HepG2 (cell line): ENCODE data around the gene PSMD1. TPM values are rescaled to one million over a fixed set of nuclear protein-coding genes. Genes with fewer than 3 reads are reported as not detected.

Experiments used
- ATAC-seq: fragments of 200-7000 bp; cut with Tn5 transposase; 3 replicates; pipeline ENCODE4 v1.9.1; 2020; ENCODE audit warnings: mild to moderate bottlenecking, moderate library complexity
- BruUV-seq: library from RNA; stranded (reverse); fragments of 400-500 nt; replicated peaks from 2 replicates; lab custom pipeline; 2021; lab: Mats Ljungman, UMichigan
- CTCF ChIA-PET: fragments of 300-600 bp; formaldehyde crosslinking; extraction: SDS; loops from one replicate; lab custom pipeline; 2021; ENCODE audit warnings: low total read pairs, inconsistent platforms, low intra/inter-chr PET ratio; lab: Yijun Ruan, JAX
- POLR2A ChIA-PET: fragments of 350-600 bp; sonication (Branson Sonifier 250); formaldehyde crosslinking; loops from one replicate; lab custom pipeline; 2020; ENCODE audit warnings: antibody characterized with exemption, inconsistent platforms; lab: Yijun Ruan, JAX
- DNase-seq: peaks from one replicate; pipeline ENCODE4 v3.0.0-alpha.2; 2015; ENCODE audit warnings: low spot score
- FAIRE-seq: peaks from 3 replicates; lab custom pipeline; 2011; peaks lifted over from hg19 to GRCh38; lab: Jason Lieb, UNC
- H2AFZ ChIP-seq: one replicate; pipeline ENCODE4 v1.6.1; 2011; ENCODE audit warnings: low read length, inconsistent platforms
- H3K27ac ChIP-seq: fragments of 300-600 bp; 3 replicates; pipeline ENCODE4 v1.8.0; 2011; ENCODE audit warnings: mixed run types, mild to moderate bottlenecking, mixed read lengths, low read length, inconsistent platforms; ENCODE audit not compliant: insufficient read depth; ENCODE audit errors: extremely low read length
- H3K27me3 ChIP-seq, 2 experiments: fragments of 200-600 bp in 1 of 2; 2 replicates in 1 of 2; 3 replicates in 1 of 2; pipeline versions ENCODE4 v1.6.0 to v1.8.0; 2011; ENCODE audit warnings: low read length in 2 of 2, mild to moderate bottlenecking in 2 of 2, moderate library complexity in 2 of 2, inconsistent platforms in 1 of 2; ENCODE audit not compliant: insufficient read depth in 2 of 2, control insufficient read depth in 1 of 2
- H3K36me3 ChIP-seq, 2 experiments: fragments of 200-600 bp in 1 of 2; replicated peaks in 1 of 2; 2 replicates in 1 of 2; 3 replicates in 1 of 2; pipeline versions ENCODE4 v1.5.1 to v1.8.0; 2011; ENCODE audit warnings: low read length in 2 of 2, inconsistent platforms in 1 of 2; ENCODE audit not compliant: insufficient read depth in 2 of 2, control insufficient read depth in 1 of 2
- H3K4me1 ChIP-seq: 2 replicates; pipeline ENCODE4 v1.5.1; 2012; ENCODE audit warnings: low read length, inconsistent platforms; ENCODE audit not compliant: insufficient read depth
- H3K4me2 ChIP-seq: 2 replicates; pipeline ENCODE4 v1.6.0; 2011; ENCODE audit warnings: low read depth, low read length, inconsistent platforms
- H3K4me3 ChIP-seq, 3 experiments: fragments of 200-600 bp in 1 of 3; sonication (generic), shearing (Covaris generic) in 1 of 3; replicated peaks in 1 of 3; 2 replicates each; pipeline ENCODE4 v1.5.1; 2011 to 2016; ENCODE audit warnings: low read length in 3 of 3, inconsistent platforms in 2 of 3, low read depth in 2 of 3, mild to moderate bottlenecking in 2 of 3, control low read depth in 1 of 3, mixed read lengths in 1 of 3; ENCODE audit not compliant: insufficient read depth in 1 of 3
- H3K79me2 ChIP-seq: one replicate; pipeline ENCODE4 v1.6.1; 2011; ENCODE audit warnings: low read length, inconsistent platforms; ENCODE audit not compliant: insufficient read depth
- H3K9ac ChIP-seq: 2 replicates; pipeline ENCODE4 v1.6.0; 2011; ENCODE audit warnings: mild to moderate bottlenecking, low read depth, low read length, inconsistent platforms; ENCODE audit not compliant: insufficient read depth
- H3K9me3 ChIP-seq: 2 replicates; pipeline ENCODE4 v1.5.1; 2012; ENCODE audit warnings: mild to moderate bottlenecking, low read length
- H4K20me1 ChIP-seq: 2 replicates; pipeline ENCODE4 v1.6.0; 2011; ENCODE audit warnings: inconsistent platforms, mild to moderate bottlenecking, low read length, moderate library complexity; ENCODE audit not compliant: insufficient read depth
- ATF1 ChIP-seq: IDR thresholded peaks from 2 replicates; pipeline ENCODE4 v1.6.1; 2016; ENCODE audit warnings: mild to moderate bottlenecking, control low read depth
- ETV6 ChIP-seq: sonication (generic); formaldehyde crosslinking; conservative IDR thresholded peaks from 2 replicates; pipeline ENCODE4 v1.4.0; 2020; ENCODE audit warnings: missing genetic modification reagents
- GTF2F1 ChIP-seq: fragments of 150-350 bp; IDR thresholded peaks from 2 replicates; pipeline ENCODE4 v1.6.1; 2014; ENCODE audit warnings: low read length
- GZF1 ChIP-seq: sonication (generic); formaldehyde crosslinking; IDR thresholded peaks from 2 replicates; pipeline ENCODE4 v1.5.1; 2020; ENCODE audit warnings: mild to moderate bottlenecking, missing genetic modification reagents
- NFYC ChIP-seq: IDR thresholded peaks from 2 replicates; pipeline ENCODE4 v1.6.1; 2016; ENCODE audit warnings: missing genetic modification reagents, missing compliant biosample characterization
- SIN3A ChIP-seq: IDR thresholded peaks from 2 replicates; pipeline ENCODE4 v1.6.1; 2011; ENCODE audit warnings: low read depth, mild to moderate bottlenecking, control low read depth, low read length, borderline replicate concordance
- TCF7 ChIP-seq: sonication (generic); IDR thresholded peaks from 2 replicates; pipeline ENCODE4 v1.6.1; 2016; ENCODE audit warnings: antibody characterized with exemption, low read depth
- THYN1 ChIP-seq: sonication (generic); formaldehyde crosslinking; IDR thresholded peaks from 2 replicates; pipeline ENCODE4 v1.8.1; 2023; ENCODE audit warnings: low read depth, mild to moderate bottlenecking, moderate library complexity, missing genetic modification reagents, borderline replicate concordance
- ZFAT ChIP-seq: sonication (generic); formaldehyde crosslinking; conservative IDR thresholded peaks from 2 replicates; pipeline ENCODE4 v1.8.1; 2023; ENCODE audit warnings: missing genetic modification reagents, inconsistent platforms
- ZNF20 ChIP-seq: sonication (generic); formaldehyde crosslinking; IDR thresholded peaks from 2 replicates; pipeline ENCODE4 v1.4.0; 2020; ENCODE audit warnings: mild to moderate bottlenecking, moderate library complexity, missing genetic modification reagents
- ZNF317 ChIP-seq: sonication (generic); formaldehyde crosslinking; IDR thresholded peaks from 2 replicates; pipeline ENCODE4 v1.5.0; 2020; ENCODE audit warnings: mild to moderate bottlenecking, missing genetic modification reagents
- ZNF333 ChIP-seq: sonication (generic); formaldehyde crosslinking; IDR thresholded peaks from 2 replicates; pipeline ENCODE4 v1.4.0; 2020; ENCODE audit warnings: mild to moderate bottlenecking, missing genetic modification reagents, borderline replicate concordance
- ZNF75D ChIP-seq: sonication (generic); formaldehyde crosslinking; IDR thresholded peaks from 2 replicates; pipeline ENCODE4 v1.8.1; 2023; ENCODE audit warnings: missing genetic modification reagents, mild to moderate bottlenecking, borderline replicate concordance
- ZSCAN9 ChIP-seq: IDR thresholded peaks from 2 replicates; pipeline ENCODE4 v1.6.1; 2016; ENCODE audit warnings: borderline replicate concordance
- WGBS: methylation state at CpG from one replicate; pipeline ENCODE4 v1.1.6; 2017; ENCODE audit warnings: low lambda C conversion rate; 5-methylcytosine and 5-hydroxymethylcytosine counted together
- in situ Hi-C: cut with HindIII; loops from 2 replicates; pipeline ENCODE4 v1.10.0; 2017; ENCODE audit warnings: low pct_unique_long_range_greater_than_20kb; ENCODE audit not compliant: extremely low pct_ligation_motif_present
- intact Hi-C: fragments of 100-400 bp; cut with micrococcal nuclease; formaldehyde crosslinking; loops from one replicate; pipeline ENCODE4 v1.10.0; 2022; ENCODE audit not compliant: unreplicated experiment
- polyA plus RNA-seq, 8 experiments: library from polyadenylated mRNA; depleted of rRNA in 3 of 8; stranded (reverse) in 7 of 8; unstranded in 1 of 8; fragments of >200 nt; fragmentation: Illumina TruSeq in 4 of 8; extraction: Trizol in 4 of 8; gene quantifications; 2 replicates each; pipeline versions ENCODE4 v1.2.1 to v1.2.3, GENCODE V29; 2011 to 2016; ENCODE audit warnings: low read depth in 4 of 8, missing spikeins in 1 of 8, mixed read lengths in 1 of 8; ENCODE audit not compliant: insufficient read depth in 1 of 8
- total RNA-seq, 5 experiments: library from RNA; depleted of rRNA; stranded (reverse); fragments of >200 nt; fragmentation: Illumina TruSeq; extraction: Trizol; gene quantifications; 2 replicates each; pipeline ENCODE4 v1.2.3, GENCODE V29; 2016; ENCODE audit warnings: low read depth in 1 of 5
- TF ChIP-seq, protein P1 (sequence below): sonication (generic); formaldehyde crosslinking; IDR thresholded peaks from 2 replicates; pipeline ENCODE4 v1.4.0; 2020; ENCODE audit warnings: mild to moderate bottlenecking, missing genetic modification reagents
- TF ChIP-seq, protein P2 (sequence below): sonication (generic); formaldehyde crosslinking; IDR thresholded peaks from 2 replicates; pipeline ENCODE4 v1.4.0; 2020; ENCODE audit warnings: mild to moderate bottlenecking, low read depth, missing genetic modification reagents
- TF ChIP-seq, protein P3 (sequence below): sonication (generic); formaldehyde crosslinking; IDR thresholded peaks from 2 replicates; pipeline ENCODE4 v1.4.0; 2020; ENCODE audit warnings: mild to moderate bottlenecking, missing genetic modification reagents
- TF ChIP-seq, protein P4 (sequence below): sonication (generic); formaldehyde crosslinking; IDR thresholded peaks from 2 replicates; pipeline ENCODE4 v1.8.0; 2022; ENCODE audit warnings: mild to moderate bottlenecking, missing genetic modification reagents, moderate library complexity
- TF ChIP-seq, protein P5 (sequence below): sonication (generic); formaldehyde crosslinking; IDR thresholded peaks from 2 replicates; pipeline ENCODE4 v1.5.0; 2020; ENCODE audit warnings: missing genetic modification reagents

Gene PSMD1
- total and polyA plus RNA-seq, 2 of the 13 experiments (the other 11 are each of a cell fraction or from before 2014, with no cell fraction given): 136 to 191 TPM

DNA sequence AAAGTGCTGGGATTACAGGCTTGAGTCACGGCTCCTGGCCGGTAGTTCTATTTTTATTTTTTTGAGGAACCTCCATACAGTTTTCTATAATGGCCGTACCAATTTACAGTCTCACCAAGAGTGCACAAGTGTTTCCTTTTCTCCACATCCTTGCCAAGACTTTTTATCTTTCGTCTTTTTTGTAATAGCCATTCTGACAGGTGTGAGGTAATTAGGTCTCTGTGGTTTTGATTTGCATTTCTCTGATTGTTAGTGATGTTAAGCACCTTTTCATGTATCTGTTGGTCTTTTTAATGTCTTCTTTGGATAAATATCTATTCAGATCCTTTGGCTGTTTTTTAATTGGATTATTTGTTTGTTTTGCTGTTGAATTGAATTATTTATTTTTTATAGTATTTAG is 151.1 kb downstream of the PSMD1 start:
- Histone ChIP-seq H4K20me1 (no peaks in the 10 kb centered on the region), H3K79me2 (no peaks in the 10 kb centered on the region), H3K36me3 (peaks cover 4 to 7% of the 10 kb centered on the region in 2 experiments; a peak in 3 of 5 replicates), H3K4me1 (peaks cover 9% of the 10 kb centered on the region), H3K27ac (no peak overlapping the region), H3K27me3 (no peaks in the 10 kb centered on the region), H2AFZ (no peak overlapping the region), H3K4me2 (no peak overlapping the region), H3K9ac (no peak overlapping the region), H3K4me3 (no peak overlapping the region), H3K9me3 (no peaks in the 10 kb centered on the region)
- TF ChIP-seq ATF1 (CRISPR knock-in tag) (no peak), ZNF20 (CRISPR knock-in tag) (no peak), THYN1 (no peak), NFYC (CRISPR knock-in tag) (no peak), GTF2F1 (no peak), SIN3A (no peak), TCF7 (no peak), ZSCAN9 (CRISPR knock-in tag) (no peak), ETV6 (no peak), ZNF75D (CRISPR knock-in tag) (no peak), GZF1 (CRISPR knock-in tag) (no peak), ZNF333 (no peak), ZFAT (CRISPR knock-in tag) (no peak), ZNF317 (CRISPR knock-in tag) (no peak)
- TF ChIP-seq, protein P1, sequence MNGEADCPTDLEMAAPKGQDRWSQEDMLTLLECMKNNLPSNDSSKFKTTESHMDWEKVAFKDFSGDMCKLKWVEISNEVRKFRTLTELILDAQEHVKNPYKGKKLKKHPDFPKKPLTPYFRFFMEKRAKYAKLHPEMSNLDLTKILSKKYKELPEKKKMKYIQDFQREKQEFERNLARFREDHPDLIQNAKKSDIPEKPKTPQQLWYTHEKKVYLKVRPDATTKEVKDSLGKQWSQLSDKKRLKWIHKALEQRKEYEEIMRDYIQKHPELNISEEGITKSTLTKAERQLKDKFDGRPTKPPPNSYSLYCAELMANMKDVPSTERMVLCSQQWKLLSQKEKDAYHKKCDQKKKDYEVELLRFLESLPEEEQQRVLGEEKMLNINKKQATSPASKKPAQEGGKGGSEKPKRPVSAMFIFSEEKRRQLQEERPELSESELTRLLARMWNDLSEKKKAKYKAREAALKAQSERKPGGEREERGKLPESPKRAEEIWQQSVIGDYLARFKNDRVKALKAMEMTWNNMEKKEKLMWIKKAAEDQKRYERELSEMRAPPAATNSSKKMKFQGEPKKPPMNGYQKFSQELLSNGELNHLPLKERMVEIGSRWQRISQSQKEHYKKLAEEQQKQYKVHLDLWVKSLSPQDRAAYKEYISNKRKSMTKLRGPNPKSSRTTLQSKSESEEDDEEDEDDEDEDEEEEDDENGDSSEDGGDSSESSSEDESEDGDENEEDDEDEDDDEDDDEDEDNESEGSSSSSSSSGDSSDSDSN (CRISPR knock-in tag): no peak
- TF ChIP-seq, protein P2, sequence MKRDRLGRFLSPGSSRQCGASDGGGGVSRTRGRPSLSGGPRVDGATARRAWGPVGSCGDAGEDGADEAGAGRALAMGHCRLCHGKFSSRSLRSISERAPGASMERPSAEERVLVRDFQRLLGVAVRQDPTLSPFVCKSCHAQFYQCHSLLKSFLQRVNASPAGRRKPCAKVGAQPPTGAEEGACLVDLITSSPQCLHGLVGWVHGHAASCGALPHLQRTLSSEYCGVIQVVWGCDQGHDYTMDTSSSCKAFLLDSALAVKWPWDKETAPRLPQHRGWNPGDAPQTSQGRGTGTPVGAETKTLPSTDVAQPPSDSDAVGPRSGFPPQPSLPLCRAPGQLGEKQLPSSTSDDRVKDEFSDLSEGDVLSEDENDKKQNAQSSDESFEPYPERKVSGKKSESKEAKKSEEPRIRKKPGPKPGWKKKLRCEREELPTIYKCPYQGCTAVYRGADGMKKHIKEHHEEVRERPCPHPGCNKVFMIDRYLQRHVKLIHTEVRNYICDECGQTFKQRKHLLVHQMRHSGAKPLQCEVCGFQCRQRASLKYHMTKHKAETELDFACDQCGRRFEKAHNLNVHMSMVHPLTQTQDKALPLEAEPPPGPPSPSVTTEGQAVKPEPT (CRISPR knock-in tag): no peak
- TF ChIP-seq, protein P3, sequence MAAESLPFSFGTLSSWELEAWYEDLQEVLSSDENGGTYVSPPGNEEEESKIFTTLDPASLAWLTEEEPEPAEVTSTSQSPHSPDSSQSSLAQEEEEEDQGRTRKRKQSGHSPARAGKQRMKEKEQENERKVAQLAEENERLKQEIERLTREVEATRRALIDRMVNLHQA: no peak
- TF ChIP-seq, protein P4, sequence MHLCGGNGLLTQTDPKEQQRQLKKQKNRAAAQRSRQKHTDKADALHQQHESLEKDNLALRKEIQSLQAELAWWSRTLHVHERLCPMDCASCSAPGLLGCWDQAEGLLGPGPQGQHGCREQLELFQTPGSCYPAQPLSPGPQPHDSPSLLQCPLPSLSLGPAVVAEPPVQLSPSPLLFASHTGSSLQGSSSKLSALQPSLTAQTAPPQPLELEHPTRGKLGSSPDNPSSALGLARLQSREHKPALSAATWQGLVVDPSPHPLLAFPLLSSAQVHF: no peak
- TF ChIP-seq, protein P5, sequence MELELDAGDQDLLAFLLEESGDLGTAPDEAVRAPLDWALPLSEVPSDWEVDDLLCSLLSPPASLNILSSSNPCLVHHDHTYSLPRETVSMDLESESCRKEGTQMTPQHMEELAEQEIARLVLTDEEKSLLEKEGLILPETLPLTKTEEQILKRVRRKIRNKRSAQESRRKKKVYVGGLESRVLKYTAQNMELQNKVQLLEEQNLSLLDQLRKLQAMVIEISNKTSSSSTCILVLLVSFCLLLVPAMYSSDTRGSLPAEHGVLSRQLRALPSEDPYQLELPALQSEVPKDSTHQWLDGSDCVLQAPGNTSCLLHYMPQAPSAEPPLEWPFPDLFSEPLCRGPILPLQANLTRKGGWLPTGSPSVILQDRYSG: no peak
- ChIA-PET POLR2A (no interaction called here), CTCF (no interaction called here)
- DNase-seq (no peak), FAIRE-seq (no peak), ATAC-seq (no peak)
- in situ Hi-C loops (no loop called here), intact Hi-C loops (no loop called here)
- BruUV-seq: no TSS peak
- 99% methylated on average over 4 of the region's 4 CpGs for WGBS
